Measurements from ENCODE around the gene HS6ST2.

HS6ST2 gene

GRCh38 chrX:132623942-132624341 is 334.5 kb downstream of the HS6ST2 start:
- Histone ChIP-seq H3K9me3 (ENCODE audit: low read depth, low read length) (no peaks in the 10 kb centered on the region), H3K27ac (no peak overlapping the region), H3K4me3 (no peak overlapping the region), H3K9ac (ENCODE audit: insufficient read length) (no peak overlapping the region), H3K36me3 (ENCODE audit: insufficient read depth, low read length) (no peaks in the 10 kb centered on the region)
- DNase-seq (ENCODE audit: low read depth, low spot score), result no peak
- TF ChIP-seq POLR2AphosphoS5 (IDR thresholded peaks at IDR 0.05; ENCODE audit: borderline replicate concordance, low read depth, low read length), result no peak
- TF ChIP-seq FOXP2 (optimal IDR thresholded peaks at IDR 0.05; ENCODE audit: control extremely low read depth, extremely low read length, insufficient read depth), result no peak

DNA sequence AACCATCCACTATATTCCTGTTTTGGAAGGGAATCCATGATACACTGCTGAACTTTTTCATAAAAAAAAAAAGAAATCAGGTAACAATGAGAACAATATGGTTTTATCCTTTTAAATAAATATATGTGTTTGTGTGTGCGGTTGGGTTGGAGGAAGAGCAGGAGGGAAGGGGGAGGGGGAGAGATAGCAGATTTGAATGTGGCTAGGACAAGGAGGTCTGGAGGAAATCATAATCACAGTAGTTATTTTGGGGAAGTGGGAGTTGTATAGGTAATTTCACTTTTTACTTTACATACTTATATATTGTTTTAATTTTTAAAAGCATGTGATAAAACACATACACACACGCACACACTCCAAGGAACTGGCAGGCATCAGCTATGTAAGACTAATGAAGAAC is 335.1 kb downstream of the HS6ST2 start:
- Histone ChIP-seq H3K9me3 (ENCODE audit: low read depth, low read length) (no peaks in the 10 kb centered on the region), H3K27ac (no peak overlapping the region), H3K9ac (ENCODE audit: insufficient read length) (no peak overlapping the region), H3K4me3 (no peak overlapping the region), H3K36me3 (ENCODE audit: insufficient read depth, low read length) (no peaks in the 10 kb centered on the region)
- DNase-seq (ENCODE audit: low read depth, low spot score), result no peak
- no peak for TF ChIP-seq EZH2 (IDR thresholded peaks at IDR 0.05)
- TF ChIP-seq POLR2AphosphoS5 (IDR thresholded peaks at IDR 0.05; ENCODE audit: borderline replicate concordance, low read depth, low read length), result no peak
- no peak for TF ChIP-seq FOXP2 (optimal IDR thresholded peaks at IDR 0.05; ENCODE audit: control extremely low read depth, extremely low read length, insufficient read depth)

DNA sequence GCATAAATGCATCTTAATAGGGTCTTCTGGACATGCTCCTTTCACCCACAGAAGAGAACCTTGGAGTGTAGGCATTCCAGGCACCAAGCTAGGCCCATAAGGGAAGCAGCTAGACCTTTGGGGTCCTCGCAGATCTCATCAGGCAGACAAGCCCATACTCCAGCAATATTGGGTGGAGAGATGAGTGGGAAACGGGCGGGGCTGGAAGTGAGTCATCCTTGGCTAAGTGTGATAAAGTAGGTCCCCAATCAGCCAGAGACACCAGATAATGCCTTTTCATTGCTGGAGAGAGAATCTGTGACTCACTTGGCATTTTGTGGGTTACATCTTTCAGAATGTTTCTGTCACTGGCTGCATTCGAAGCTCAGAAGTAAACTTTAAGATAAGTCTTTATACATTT is 336.3 kb downstream of the HS6ST2 start:
- no peak for DNase-seq (ENCODE audit: low read depth, low spot score)
- H3K9ac ChIP-seq (ENCODE audit: insufficient read length), result no peak overlapping the region
- no peak overlapping the region for H3K27ac ChIP-seq
- H3K9me3 ChIP-seq (ENCODE audit: low read depth, low read length), result no peaks in the 10 kb centered on the region
- no peak for TF ChIP-seq FOXP2 (optimal IDR thresholded peaks at IDR 0.05; ENCODE audit: control extremely low read depth, extremely low read length, insufficient read depth)
- TF ChIP-seq POLR2AphosphoS5 (IDR thresholded peaks at IDR 0.05; ENCODE audit: borderline replicate concordance, low read depth, low read length), result no peak
- TF ChIP-seq EZH2 (IDR thresholded peaks at IDR 0.05), result no peak
- H3K4me3 ChIP-seq, result no peak overlapping the region
- H3K36me3 ChIP-seq (ENCODE audit: insufficient read depth, low read length), result no peaks in the 10 kb centered on the region

DNA sequence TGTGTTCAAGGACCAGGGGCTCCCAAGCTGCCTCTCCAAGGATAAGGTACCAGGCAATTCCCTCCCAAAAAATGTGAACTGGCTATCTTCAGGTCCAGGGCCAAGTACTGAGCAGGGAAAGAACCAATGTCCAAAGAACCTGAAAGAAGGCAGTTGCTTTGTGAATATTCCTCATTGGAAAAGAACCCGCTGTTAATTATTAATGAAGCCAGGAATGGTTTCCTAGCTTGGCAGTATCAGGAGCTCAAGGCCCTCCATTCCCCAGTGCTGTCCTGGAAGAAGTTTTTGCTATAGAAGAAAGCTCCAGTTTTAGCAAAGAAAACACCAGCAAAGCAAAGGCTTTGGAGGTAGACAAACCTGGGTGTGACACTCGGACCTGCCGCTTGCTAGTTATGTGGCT is 339.6 kb downstream of the HS6ST2 start:
- H3K4me3 ChIP-seq, result no peak overlapping the region
- H3K9ac ChIP-seq (ENCODE audit: insufficient read length), result no peak overlapping the region
- H3K36me3 ChIP-seq (ENCODE audit: insufficient read depth, low read length), result no peaks in the 10 kb centered on the region
- DNase-seq (ENCODE audit: low read depth, low spot score), result no peak
- no peaks in the 10 kb centered on the region for H3K9me3 ChIP-seq (ENCODE audit: low read depth, low read length)
- no peak overlapping the region for H3K27ac ChIP-seq
- TF ChIP-seq POLR2AphosphoS5 (IDR thresholded peaks at IDR 0.05; ENCODE audit: borderline replicate concordance, low read depth, low read length), result no peak

- Histone ChIP-seq H3K9ac (ENCODE audit: insufficient read length) (no peak overlapping the region), H3K36me3 (ENCODE audit: insufficient read depth, low read length) (no peaks in the 10 kb centered on the region), H3K4me3 (no peak overlapping the region), H3K27ac (no peak overlapping the region), H3K9me3 (ENCODE audit: low read depth, low read length) (no peaks in the 10 kb centered on the region)
- DNase-seq (ENCODE audit: low read depth, low spot score), result no peak
- TF ChIP-seq POLR2AphosphoS5 (IDR thresholded peaks at IDR 0.05; ENCODE audit: borderline replicate concordance, low read depth, low read length), result no peak
- TF ChIP-seq EZH2 (IDR thresholded peaks at IDR 0.05), result no peak
Measured at GRCh38 chrX:132615391-132616131, 342.9 kb downstream of the HS6ST2 start.

- Histone ChIP-seq H3K27ac (no peak overlapping the region), H3K36me3 (ENCODE audit: insufficient read depth, low read length) (no peaks in the 10 kb centered on the region), H3K9ac (ENCODE audit: insufficient read length) (no peak overlapping the region), H3K9me3 (ENCODE audit: low read depth, low read length) (no peaks in the 10 kb centered on the region), H3K4me3 (no peak overlapping the region)
- no peak for TF ChIP-seq EZH2 (IDR thresholded peaks at IDR 0.05)
- DNase-seq (ENCODE audit: low read depth, low spot score), result no peak
Measured at GRCh38 chrX:132614297-132614696, 344.1 kb downstream of the HS6ST2 start.

DNA sequence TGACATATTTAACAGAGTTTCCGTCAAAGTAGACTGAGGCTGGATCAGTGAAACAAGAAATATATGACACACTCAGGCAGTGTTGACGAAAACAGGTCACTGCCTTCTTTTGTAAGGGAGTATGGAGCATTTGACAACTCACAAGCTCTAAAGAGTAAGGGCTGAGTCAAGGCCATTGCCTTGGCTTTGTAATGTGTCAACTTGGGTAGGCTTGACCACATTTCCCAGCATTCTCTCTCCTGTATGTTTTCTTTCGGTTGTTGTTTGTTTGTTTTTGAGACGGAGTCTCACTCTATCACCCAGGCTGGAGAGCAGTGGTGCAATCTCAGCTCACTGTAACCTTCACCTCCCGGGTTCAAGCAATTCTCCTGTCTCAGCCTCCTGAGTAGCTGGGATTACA is 344.6 kb downstream of the HS6ST2 start:
- no peak overlapping the region for H3K27ac ChIP-seq
- no peak for DNase-seq (ENCODE audit: low read depth, low spot score)
- H3K9me3 ChIP-seq (ENCODE audit: low read depth, low read length), result no peaks in the 10 kb centered on the region
- H3K4me3 ChIP-seq, result no peak overlapping the region
- H3K9ac ChIP-seq (ENCODE audit: insufficient read length), result no peak overlapping the region
- H3K36me3 ChIP-seq (ENCODE audit: insufficient read depth, low read length), result no peaks in the 10 kb centered on the region
- no peak for TF ChIP-seq FOXP2 (optimal IDR thresholded peaks at IDR 0.05; ENCODE audit: control extremely low read depth, extremely low read length, insufficient read depth)
- TF ChIP-seq EZH2 (IDR thresholded peaks at IDR 0.05), result no peak
- no peak for TF ChIP-seq POLR2AphosphoS5 (IDR thresholded peaks at IDR 0.05; ENCODE audit: borderline replicate concordance, low read depth, low read length)

- no peak overlapping the region for H3K4me3 ChIP-seq
- DNase-seq (ENCODE audit: low read depth, low spot score), result no peak
- no peaks in the 10 kb centered on the region for H3K36me3 ChIP-seq (ENCODE audit: insufficient read depth, low read length)
- no peaks in the 10 kb centered on the region for H3K9me3 ChIP-seq (ENCODE audit: low read depth, low read length)
- no peak overlapping the region for H3K27ac ChIP-seq
- H3K9ac ChIP-seq (ENCODE audit: insufficient read length), result no peak overlapping the region
- TF ChIP-seq EZH2 (IDR thresholded peaks at IDR 0.05) (no peak), POLR2AphosphoS5 (IDR thresholded peaks at IDR 0.05; ENCODE audit: borderline replicate concordance, low read depth, low read length) (no peak), FOXP2 (optimal IDR thresholded peaks at IDR 0.05; ENCODE audit: control extremely low read depth, extremely low read length, insufficient read depth) (no peak)
Measured at GRCh38 chrX:132612821-132613564, 345.4 kb downstream of the HS6ST2 start.

DNA sequence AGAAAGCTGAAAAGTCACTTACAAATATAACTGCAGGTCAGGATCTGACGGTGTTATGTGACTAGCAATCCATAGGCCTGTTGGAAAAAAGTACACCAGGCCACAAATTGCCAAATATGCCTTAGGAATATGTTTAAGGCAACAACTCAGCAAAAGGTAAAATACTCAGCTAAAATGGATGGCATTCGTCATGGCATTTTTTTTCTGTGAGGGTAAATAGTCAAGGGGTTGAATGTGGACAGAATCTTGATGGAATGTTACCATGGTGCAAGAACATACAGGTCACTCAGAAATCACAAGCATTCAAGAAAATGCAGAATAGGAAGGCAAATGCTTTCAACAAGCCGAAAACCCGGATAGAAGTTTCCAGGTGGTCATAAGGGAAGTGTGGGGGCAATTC is 347.9 kb downstream of the HS6ST2 start:
- Histone ChIP-seq H3K27ac (no peak overlapping the region), H3K9ac (ENCODE audit: insufficient read length) (no peak overlapping the region), H3K36me3 (ENCODE audit: insufficient read depth, low read length) (no peaks in the 10 kb centered on the region), H3K9me3 (ENCODE audit: low read depth, low read length) (no peaks in the 10 kb centered on the region), H3K4me3 (no peak overlapping the region)
- DNase-seq (ENCODE audit: low read depth, low spot score), result no peak
- TF ChIP-seq EZH2 (IDR thresholded peaks at IDR 0.05) (no peak), FOXP2 (optimal IDR thresholded peaks at IDR 0.05; ENCODE audit: control extremely low read depth, extremely low read length, insufficient read depth) (no peak), POLR2AphosphoS5 (IDR thresholded peaks at IDR 0.05; ENCODE audit: borderline replicate concordance, low read depth, low read length) (no peak)

Measured in SK-N-MC (cell line).